HEK293 (cell line): Measurements from ENCODE around the gene PRMT5.
A peak's percentile ranks its signal among the peaks of the same experiment; 100 is the strongest.

Source experiments
- CTCF ChIA-PET: fragments of 350-600 bp; formaldehyde crosslinking; extraction: SDS; loops from one replicate; lab custom pipeline; 2021; ENCODE audit warnings: antibody characterized with exemption; lab: Yijun Ruan, JAX
- POLR2A ChIA-PET: fragments of 300-600 bp; formaldehyde crosslinking; extraction: SDS; loops from one replicate; lab custom pipeline; 2020; ENCODE audit warnings: antibody characterized with exemption, inconsistent platforms; lab: Yijun Ruan, JAX
- H3K27ac ChIP-seq: fragments of 200-500 bp; sonication (Bioruptor generic); 2 replicates; pipeline ENCODE4 v1.5.1; 2014; ENCODE audit warnings: low read depth, low read length, control low read depth, inconsistent platforms; ENCODE audit errors: extremely low read depth
- H3K36me3 ChIP-seq, 2 experiments: fragments of 200-500 bp in 1 of 2; sonication (Bioruptor generic) in 1 of 2; 1 replicate in 1 of 2; 2 replicates in 1 of 2; pipeline ENCODE4 v1.5.1; 2014 to 2017; ENCODE audit warnings: inconsistent platforms in 2 of 2, low read length in 2 of 2; ENCODE audit not compliant: control insufficient read depth in 2 of 2, insufficient read depth in 1 of 2
- H3K4me1 ChIP-seq: fragments of 200-500 bp; sonication (Bioruptor generic); 2 replicates; pipeline ENCODE4 v1.5.1; 2014; ENCODE audit warnings: mild to moderate bottlenecking, low read length, inconsistent platforms; ENCODE audit not compliant: control insufficient read depth, insufficient read depth
- H3K4me3 ChIP-seq: 2 replicates; pipeline ENCODE4 v1.5.1; 2011; ENCODE audit warnings: low read depth, mild to moderate bottlenecking, control low read depth, low read length, moderate library complexity
- H3K9me3 ChIP-seq: fragments of 200-500 bp; sonication (Bioruptor generic); 2 replicates; pipeline ENCODE4 v1.5.1; 2014; ENCODE audit warnings: low read depth, low read length, inconsistent platforms; ENCODE audit not compliant: control insufficient read depth, insufficient read depth
- BCL11B ChIP-seq: fragments of 450-650 bp; formaldehyde crosslinking; IDR thresholded peaks from 2 replicates; pipeline ENCODE4 v1.5.1; 2016; ENCODE audit warnings: low read depth, missing biosample characterization, missing genetic modification characterization
- GLI4 ChIP-seq: fragments of 450-650 bp; formaldehyde crosslinking; IDR thresholded peaks from 2 replicates; pipeline ENCODE4 v1.5.1; 2016; ENCODE audit warnings: missing biosample characterization, missing genetic modification characterization
- HOXA7 ChIP-seq: sonication (generic); formaldehyde crosslinking; IDR thresholded peaks from 2 replicates; pipeline ENCODE4 v1.8.1; 2022; ENCODE audit warnings: missing genetic modification reagents, borderline replicate concordance
- HOXD13 ChIP-seq: sonication (generic); formaldehyde crosslinking; IDR thresholded peaks from 2 replicates; pipeline ENCODE4 v1.8.0; 2022; ENCODE audit warnings: missing genetic modification reagents, borderline replicate concordance
- IKZF3 ChIP-seq: fragments of 450-650 bp; IDR thresholded peaks from 2 replicates; pipeline ENCODE4 v1.5.0; 2018; ENCODE audit warnings: missing biosample characterization, mild to moderate bottlenecking, missing genetic modification characterization, moderate library complexity
- KLF1 ChIP-seq: fragments of 450-650 bp; formaldehyde crosslinking; IDR thresholded peaks from 2 replicates; pipeline ENCODE4 v1.5.1; 2016; ENCODE audit warnings: missing biosample characterization, missing genetic modification characterization
- REPIN1 ChIP-seq: fragments of 450-650 bp; formaldehyde crosslinking; IDR thresholded peaks from 2 replicates; pipeline ENCODE4 v1.5.1; 2017; ENCODE audit warnings: missing biosample characterization, missing genetic modification characterization, low read depth
- WT1 ChIP-seq: fragments of 450-650 bp; formaldehyde crosslinking; IDR thresholded peaks from 2 replicates; pipeline ENCODE4 v1.5.1; 2016; ENCODE audit warnings: missing biosample characterization, missing genetic modification characterization
- ZBTB17 ChIP-seq: fragments of 450-650 bp; formaldehyde crosslinking; IDR thresholded peaks from 2 replicates; pipeline ENCODE4 v1.5.1; 2016; ENCODE audit warnings: missing biosample characterization, missing genetic modification characterization
- ZBTB20 ChIP-seq: fragments of 450-650 bp; formaldehyde crosslinking; IDR thresholded peaks from 2 replicates; pipeline ENCODE4 v1.5.1; 2016; ENCODE audit warnings: missing biosample characterization, missing genetic modification characterization
- ZNF155 ChIP-seq: fragments of 450-650 bp; formaldehyde crosslinking; IDR thresholded peaks from 2 replicates; pipeline ENCODE4 v1.5.1; 2016; ENCODE audit warnings: missing biosample characterization, missing genetic modification characterization
- ZNF214 ChIP-seq: fragments of 450-650 bp; formaldehyde crosslinking; IDR thresholded peaks from 2 replicates; pipeline ENCODE4 v1.5.1; 2017; ENCODE audit warnings: missing biosample characterization, mild to moderate bottlenecking, missing genetic modification characterization, borderline replicate concordance
- ZNF391 ChIP-seq: fragments of 450-650 bp; formaldehyde crosslinking; IDR thresholded peaks from 2 replicates; pipeline ENCODE4 v1.5.1; 2016; ENCODE audit warnings: low read depth, missing biosample characterization, missing genetic modification characterization, borderline replicate concordance
- ZNF416 ChIP-seq: fragments of 450-650 bp; formaldehyde crosslinking; IDR thresholded peaks from 2 replicates; pipeline ENCODE4 v1.5.1; 2016; ENCODE audit warnings: missing biosample characterization, missing genetic modification characterization
- ZNF521 ChIP-seq: fragments of 450-650 bp; formaldehyde crosslinking; IDR thresholded peaks from 2 replicates; pipeline ENCODE4 v1.5.1; 2017; ENCODE audit warnings: missing biosample characterization, mild to moderate bottlenecking, missing genetic modification characterization
- ZNF530 ChIP-seq: fragments of 450-650 bp; formaldehyde crosslinking; IDR thresholded peaks from 2 replicates; pipeline ENCODE4 v1.5.1; 2016; ENCODE audit warnings: low read depth, missing biosample characterization, missing genetic modification characterization
- ZNF623 ChIP-seq: fragments of 450-650 bp; formaldehyde crosslinking; IDR thresholded peaks from 2 replicates; pipeline ENCODE4 v1.5.1; 2016; ENCODE audit warnings: missing biosample characterization, missing genetic modification characterization
- ZNF624 ChIP-seq: fragments of 450-650 bp; formaldehyde crosslinking; IDR thresholded peaks from 2 replicates; pipeline ENCODE4 v1.5.1; 2017; ENCODE audit warnings: missing biosample characterization, missing genetic modification characterization
- ZNF654 ChIP-seq: fragments of 450-650 bp; formaldehyde crosslinking; IDR thresholded peaks from 2 replicates; pipeline ENCODE4 v1.5.1; 2016; ENCODE audit warnings: low read depth, missing biosample characterization, missing genetic modification characterization
- ZNF660 ChIP-seq: fragments of 450-650 bp; IDR thresholded peaks from 2 replicates; pipeline ENCODE4 v1.5.1; 2018; ENCODE audit warnings: missing biosample characterization, mild to moderate bottlenecking, missing genetic modification characterization
- ZNF677 ChIP-seq: fragments of 450-650 bp; IDR thresholded peaks from 2 replicates; pipeline ENCODE4 v1.5.0; 2018; ENCODE audit warnings: missing biosample characterization, mild to moderate bottlenecking, missing genetic modification characterization, moderate library complexity
- ZNF76 ChIP-seq: fragments of 450-650 bp; formaldehyde crosslinking; IDR thresholded peaks from 2 replicates; pipeline ENCODE4; 2016; ENCODE audit warnings: low read depth, missing biosample characterization, missing genetic modification characterization, borderline replicate concordance
- ZNF768 ChIP-seq: fragments of 450-650 bp; formaldehyde crosslinking; IDR thresholded peaks from 2 replicates; pipeline ENCODE4 v1.5.1; 2018; ENCODE audit warnings: missing biosample characterization, mild to moderate bottlenecking, missing genetic modification characterization
- TF ChIP-seq, protein P1 (sequence below): fragments of 450-650 bp; formaldehyde crosslinking; IDR thresholded peaks from 2 replicates; pipeline ENCODE4 v1.5.1; 2017; ENCODE audit warnings: missing biosample characterization, mild to moderate bottlenecking, missing genetic modification characterization, moderate library complexity
- TF ChIP-seq, protein P2 (sequence below): fragments of 450-650 bp; formaldehyde crosslinking; IDR thresholded peaks from 2 replicates; pipeline ENCODE4 v1.5.1; 2016; ENCODE audit warnings: missing biosample characterization, missing genetic modification characterization, borderline replicate concordance
- TF ChIP-seq, protein P3 (sequence below): fragments of 450-650 bp; formaldehyde crosslinking; IDR thresholded peaks from 2 replicates; pipeline ENCODE4 v1.5.1; 2016; ENCODE audit warnings: missing biosample characterization, missing genetic modification characterization

PRMT5 gene

DNA sequence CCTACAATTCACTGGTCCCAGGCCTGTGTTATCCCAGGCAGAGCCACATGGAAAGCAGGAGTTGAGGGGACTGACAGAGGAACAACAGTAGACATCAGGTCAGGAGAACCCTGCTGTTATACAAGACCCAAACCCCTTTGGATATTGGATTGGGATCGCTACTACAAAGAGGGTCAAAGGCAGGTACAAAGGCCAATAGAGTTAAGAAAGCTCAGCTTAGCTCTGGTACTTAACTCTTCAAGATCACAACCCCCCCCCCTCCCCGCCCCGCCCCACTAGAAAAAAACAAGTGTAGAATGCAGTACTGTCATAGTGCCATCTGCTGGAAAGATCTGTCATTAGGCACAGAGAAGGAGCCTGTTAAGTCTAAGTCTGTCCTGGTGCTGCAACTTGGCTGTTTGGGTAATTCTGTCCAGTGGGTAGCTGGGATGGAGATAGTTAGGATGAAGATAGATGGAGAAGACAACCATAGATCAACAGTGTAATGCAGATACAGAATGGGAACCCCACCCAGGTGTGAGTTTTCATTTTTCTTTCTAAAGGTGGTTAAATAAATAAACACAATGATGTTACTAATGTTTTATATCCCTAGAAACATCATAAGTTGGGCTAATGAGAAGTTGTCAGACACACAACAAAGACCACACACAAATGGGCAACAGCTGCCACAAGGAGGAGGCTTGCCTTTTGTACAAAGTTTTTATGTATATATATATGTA lies 28.9 kb downstream of the PRMT5 start (continued):
- TF ChIP-seq, protein P1, sequence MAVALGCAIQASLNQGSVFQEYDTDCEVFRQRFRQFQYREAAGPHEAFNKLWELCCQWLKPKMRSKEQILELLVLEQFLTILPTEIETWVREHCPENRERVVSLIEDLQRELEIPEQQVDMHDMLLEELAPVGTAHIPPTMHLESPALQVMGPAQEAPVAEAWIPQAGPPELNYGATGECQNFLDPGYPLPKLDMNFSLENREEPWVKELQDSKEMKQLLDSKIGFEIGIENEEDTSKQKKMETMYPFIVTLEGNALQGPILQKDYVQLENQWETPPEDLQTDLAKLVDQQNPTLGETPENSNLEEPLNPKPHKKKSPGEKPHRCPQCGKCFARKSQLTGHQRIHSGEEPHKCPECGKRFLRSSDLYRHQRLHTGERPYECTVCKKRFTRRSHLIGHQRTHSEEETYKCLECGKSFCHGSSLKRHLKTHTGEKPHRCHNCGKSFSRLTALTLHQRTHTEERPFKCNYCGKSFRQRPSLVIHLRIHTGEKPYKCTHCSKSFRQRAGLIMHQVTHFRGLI (tag by site-specific recombination) = no peak
- peak; percentile 50 for TF ChIP-seq ZNF654
- TF ChIP-seq ZNF416 (tag by site-specific recombination) = no peak

DNA sequence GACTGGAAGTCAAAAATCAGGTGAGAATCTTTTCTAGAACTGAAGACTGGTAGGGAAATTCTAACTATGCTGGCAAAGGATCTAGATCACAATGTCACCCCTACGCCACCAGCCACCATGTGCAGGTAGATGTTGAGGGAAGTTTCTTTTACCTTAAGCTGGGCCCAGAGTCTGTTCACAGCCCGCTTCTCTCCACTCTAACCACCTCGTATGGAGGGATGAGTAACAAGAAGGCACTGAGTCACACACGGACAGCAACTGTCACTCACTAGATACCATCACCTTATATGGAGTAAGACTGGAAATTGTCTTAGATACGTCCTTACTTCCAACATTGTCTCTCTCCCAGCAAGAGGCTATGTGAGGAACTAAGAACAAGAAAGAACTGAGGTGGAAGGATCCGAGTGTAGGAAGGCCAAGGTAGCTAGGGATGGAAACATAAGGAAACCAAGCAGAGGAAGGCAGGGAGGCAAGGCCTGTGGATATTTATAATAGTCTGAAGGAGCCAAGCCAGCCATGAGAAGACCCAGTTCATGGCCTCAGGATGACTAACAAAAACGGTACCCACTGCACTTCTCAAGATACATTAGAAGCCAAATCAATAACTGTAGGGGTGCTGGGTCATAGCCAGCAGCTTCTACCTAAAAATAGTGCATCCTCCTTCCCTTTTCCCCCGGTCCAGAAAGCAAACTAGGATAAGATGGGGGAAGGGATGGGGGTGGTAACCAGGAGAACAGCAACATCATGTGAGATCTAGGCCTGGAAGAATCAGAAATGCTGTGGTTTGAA lies 30.7 kb downstream of the PRMT5 start:
- CTCF ChIA-PET = interaction anchor here (1.8 to 4.1 kb wide), 5 partner anchors 9 to 342 kb away, joined by 5 to 37 read pairs (median 16); partner anchors contain the start of gene LRP10
- TF ChIP-seq GLI4 (no peak), WT1 (no peak), BCL11B (no peak), IKZF3 (tag by site-specific recombination) (no peak), ZNF521 (no peak), KLF1 (tag by site-specific recombination) (no peak), ZNF214 (tag by site-specific recombination) (no peak), HOXA7 (no peak), ZNF660 (tag by site-specific recombination) (no peak), ZNF76 (tag by site-specific recombination) (no peak), ZNF391 (tag by site-specific recombination) (no peak), ZNF624 (tag by site-specific recombination) (no peak), ZNF768 (tag by site-specific recombination) (no peak), ZNF530 (tag by site-specific recombination) (no peak), ZBTB20 (tag by site-specific recombination) (no peak), HOXD13 (CRISPR knock-in tag) (no peak)
- TF ChIP-seq, all 188 proteins: peak for 0
- Histone ChIP-seq H3K36me3 (peaks cover 16 to 48% of the 10 kb centered on the region in 2 experiments; a peak in 2 of 3 replicates), H3K4me1 (no peaks in the 10 kb centered on the region), H3K9me3 (no peaks in the 10 kb centered on the region), H3K27ac (no peak overlapping the region), H3K4me3 (no peak overlapping the region)
- POLR2A ChIA-PET = interaction anchor here (0.6 kb wide), 1 partner anchor 75 kb away, joined by 3 read pairs; no protein-coding TSS in a partner anchor

DNA sequence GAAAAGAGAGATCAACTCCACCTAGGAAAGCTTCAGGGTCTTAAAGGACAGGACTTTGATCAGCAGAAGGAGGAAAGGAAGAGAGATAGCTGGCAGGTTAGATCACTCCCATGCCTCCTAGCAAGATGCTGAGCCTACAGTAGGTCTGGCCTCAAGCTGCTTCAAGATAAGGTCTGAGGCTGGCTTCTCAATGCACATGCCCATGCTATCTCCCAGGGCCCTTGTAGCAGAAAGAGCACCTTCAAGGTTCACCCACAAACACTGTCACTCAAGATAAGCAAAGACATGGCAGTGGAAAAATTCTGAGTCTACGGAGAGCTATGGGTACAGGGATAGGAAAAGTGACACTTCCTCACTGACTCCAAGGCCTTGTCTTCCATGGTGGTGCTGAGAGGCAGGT lies 31.8 kb downstream of the PRMT5 start:
- CTCF ChIA-PET = interaction anchor here (0.6 to 2.6 kb wide), 3 partner anchors 17 to 74 kb away, joined by 3 to 14 read pairs (median 5); no protein-coding TSS in a partner anchor
- H3K27ac ChIP-seq = no peak overlapping the region
- no peak for TF ChIP-seq ZNF677 (tag by site-specific recombination)
- no peak for TF ChIP-seq REPIN1
- TF ChIP-seq, protein P2, sequence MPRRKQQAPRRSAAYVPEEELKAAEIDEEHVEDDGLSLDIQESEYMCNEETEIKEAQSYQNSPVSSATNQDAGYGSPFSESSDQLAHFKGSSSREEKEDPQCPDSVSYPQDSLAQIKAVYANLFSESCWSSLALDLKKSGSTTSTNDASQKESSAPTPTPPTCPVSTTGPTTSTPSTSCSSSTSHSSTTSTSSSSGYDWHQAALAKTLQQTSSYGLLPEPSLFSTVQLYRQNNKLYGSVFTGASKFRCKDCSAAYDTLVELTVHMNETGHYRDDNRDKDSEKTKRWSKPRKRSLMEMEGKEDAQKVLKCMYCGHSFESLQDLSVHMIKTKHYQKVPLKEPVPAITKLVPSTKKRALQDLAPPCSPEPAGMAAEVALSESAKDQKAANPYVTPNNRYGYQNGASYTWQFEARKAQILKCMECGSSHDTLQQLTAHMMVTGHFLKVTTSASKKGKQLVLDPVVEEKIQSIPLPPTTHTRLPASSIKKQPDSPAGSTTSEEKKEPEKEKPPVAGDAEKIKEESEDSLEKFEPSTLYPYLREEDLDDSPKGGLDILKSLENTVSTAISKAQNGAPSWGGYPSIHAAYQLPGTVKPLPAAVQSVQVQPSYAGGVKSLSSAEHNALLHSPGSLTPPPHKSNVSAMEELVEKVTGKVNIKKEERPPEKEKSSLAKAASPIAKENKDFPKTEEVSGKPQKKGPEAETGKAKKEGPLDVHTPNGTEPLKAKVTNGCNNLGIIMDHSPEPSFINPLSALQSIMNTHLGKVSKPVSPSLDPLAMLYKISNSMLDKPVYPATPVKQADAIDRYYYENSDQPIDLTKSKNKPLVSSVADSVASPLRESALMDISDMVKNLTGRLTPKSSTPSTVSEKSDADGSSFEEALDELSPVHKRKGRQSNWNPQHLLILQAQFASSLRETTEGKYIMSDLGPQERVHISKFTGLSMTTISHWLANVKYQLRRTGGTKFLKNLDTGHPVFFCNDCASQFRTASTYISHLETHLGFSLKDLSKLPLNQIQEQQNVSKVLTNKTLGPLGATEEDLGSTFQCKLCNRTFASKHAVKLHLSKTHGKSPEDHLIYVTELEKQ (tag by site-specific recombination) = no peak
- no peak for TF ChIP-seq ZNF155
- TF ChIP-seq ZNF623 (tag by site-specific recombination) = no peak
- TF ChIP-seq ZBTB17 (tag by site-specific recombination) = no peak
- TF ChIP-seq, protein P3, sequence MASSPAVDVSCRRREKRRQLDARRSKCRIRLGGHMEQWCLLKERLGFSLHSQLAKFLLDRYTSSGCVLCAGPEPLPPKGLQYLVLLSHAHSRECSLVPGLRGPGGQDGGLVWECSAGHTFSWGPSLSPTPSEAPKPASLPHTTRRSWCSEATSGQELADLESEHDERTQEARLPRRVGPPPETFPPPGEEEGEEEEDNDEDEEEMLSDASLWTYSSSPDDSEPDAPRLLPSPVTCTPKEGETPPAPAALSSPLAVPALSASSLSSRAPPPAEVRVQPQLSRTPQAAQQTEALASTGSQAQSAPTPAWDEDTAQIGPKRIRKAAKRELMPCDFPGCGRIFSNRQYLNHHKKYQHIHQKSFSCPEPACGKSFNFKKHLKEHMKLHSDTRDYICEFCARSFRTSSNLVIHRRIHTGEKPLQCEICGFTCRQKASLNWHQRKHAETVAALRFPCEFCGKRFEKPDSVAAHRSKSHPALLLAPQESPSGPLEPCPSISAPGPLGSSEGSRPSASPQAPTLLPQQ (tag by site-specific recombination) = no peak

More for the DNA sequence above, 31.8 kb downstream of the PRMT5 start:
- H3K4me3 ChIP-seq = no peak overlapping the region
- POLR2A ChIA-PET = interaction anchor here (1.0 to 1.2 kb wide), 2 partner anchors 9 to 23 kb away, joined by 3 to 4 read pairs; no protein-coding TSS in a partner anchor
- no peaks in the 10 kb centered on the region for H3K4me1 ChIP-seq
- H3K9me3 ChIP-seq = no peaks in the 10 kb centered on the region
- peaks cover 13 to 36% of the 10 kb centered on the region in 2 experiments; a peak in 2 of 3 replicates for H3K36me3 ChIP-seq
